DMS114 treated with DMSO at 0.1 percent for 48 hours (cell line): ENCODE data around the gene RAB22A.

ENCODE experiments used
- DNase-seq: peaks from one replicate; lab custom pipeline; 2025; ENCODE audit not compliant: unreplicated experiment; lab: John Stamatoyannopoulos, UW

RAB22A gene

GRCh38 chr20:58300321-58300720 is 9.2 kb upstream of the RAB22A start:
- DNase-seq, result no peak

- no peak for DNase-seq
These were observed 6.0 kb upstream of the RAB22A start for GRCh38 chr20:58303547-58303946.

- DNase-seq, result no peak
These were observed 4.5 kb upstream of the RAB22A start for GRCh38 chr20:58305061-58305460.

GRCh38 chr20:58306421-58307261 is 2.9 kb upstream of the RAB22A start:
- DNase-seq, result no peak

- DNase-seq, result no peak
These were observed 2.2 kb upstream of the RAB22A start for GRCh38 chr20:58307270-58307669.

- no peak for DNase-seq
These were observed 1.2 kb upstream of the RAB22A start for GRCh38 chr20:58308290-58308679.

GRCh38 chr20:58308680-58309527 is 611 bp upstream of the RAB22A start:
- DNase-seq, result no peak

GRCh38 chr20:58310291-58310782 is 822 bp downstream of the RAB22A start:
- DNase-seq, result no peak

GRCh38 chr20:58312836-58313235 is 3.3 kb downstream of the RAB22A start:
- no peak for DNase-seq

- no peak for DNase-seq
These were observed 3.9 kb downstream of the RAB22A start for GRCh38 chr20:58313396-58313795.

GRCh38 chr20:58321205-58321604 is 11.7 kb downstream of the RAB22A start:
- DNase-seq, result no peak

GRCh38 chr20:58322083-58322482 is 12.6 kb downstream of the RAB22A start:
- no peak for DNase-seq

GRCh38 chr20:58325912-58326311 is 16.4 kb downstream of the RAB22A start:
- DNase-seq, result no peak

GRCh38 chr20:58327211-58327610 is 17.7 kb downstream of the RAB22A start:
- DNase-seq, result no peak

- DNase-seq, result no peak
These were observed 19.3 kb downstream of the RAB22A start for GRCh38 chr20:58328836-58329235.

GRCh38 chr20:58329711-58330110 is 20.2 kb downstream of the RAB22A start:
- no peak for DNase-seq

GRCh38 chr20:58330249-58330648 is 20.7 kb downstream of the RAB22A start:
- DNase-seq, result no peak

GRCh38 chr20:58330687-58331086 is 21.2 kb downstream of the RAB22A start:
- no peak for DNase-seq

GRCh38 chr20:58331961-58332551 is 22.5 kb downstream of the RAB22A start:
- DNase-seq, result no peak

GRCh38 chr20:58339741-58340140 is 30.2 kb downstream of the RAB22A start:
- DNase-seq, result no peak

GRCh38 chr20:58340151-58340550 is 30.6 kb downstream of the RAB22A start:
- no peak for DNase-seq

- DNase-seq, result no peak
These were observed 31.3 kb downstream of the RAB22A start for GRCh38 chr20:58340853-58341252.
